DOHH2 (cell line): ENCODE measurements around the gene CDC42SE2.

Source experiments
- EZH2phosphoT487 ChIP-seq: fragments of 200-600 bp; sonication (generic); IDR thresholded peaks from 2 replicates; pipeline ENCODE4 v1.6.1; 2017; ENCODE audit warnings: borderline replicate concordance, mild to moderate bottlenecking, antibody characterized with exemption, low read length, moderate library complexity, mixed read lengths
- TF ChIP-seq, protein P1 (sequence below): fragments of 200-600 bp; sonication (generic); IDR thresholded peaks from one replicate; pipeline ENCODE4 v1.5.1; 2014; ENCODE audit warnings: antibody characterized with exemption, mild to moderate bottlenecking, low read depth, low read length; ENCODE audit not compliant: poor library complexity, severe bottlenecking

DNA sequence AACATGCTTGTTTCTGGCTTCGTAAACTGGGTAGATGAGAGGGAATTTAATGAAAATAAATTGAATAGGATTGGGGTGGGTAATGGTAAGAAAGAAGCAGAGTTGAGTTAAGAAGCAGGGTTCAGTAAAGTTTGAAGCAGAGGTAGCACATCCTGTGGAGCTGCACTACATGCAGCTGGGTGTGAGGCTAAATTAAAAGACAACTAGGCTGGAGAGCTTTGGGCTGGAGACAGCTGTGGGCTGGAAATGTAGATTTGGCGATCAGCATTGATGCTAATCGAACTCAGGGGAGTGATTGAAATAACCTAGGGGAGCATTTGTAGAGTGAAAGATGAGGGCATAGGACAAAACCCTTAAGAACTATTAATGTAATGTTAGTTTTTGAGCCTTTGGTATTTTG is 35.6 kb downstream of the CDC42SE2 start:
- TF ChIP-seq, protein P1, sequence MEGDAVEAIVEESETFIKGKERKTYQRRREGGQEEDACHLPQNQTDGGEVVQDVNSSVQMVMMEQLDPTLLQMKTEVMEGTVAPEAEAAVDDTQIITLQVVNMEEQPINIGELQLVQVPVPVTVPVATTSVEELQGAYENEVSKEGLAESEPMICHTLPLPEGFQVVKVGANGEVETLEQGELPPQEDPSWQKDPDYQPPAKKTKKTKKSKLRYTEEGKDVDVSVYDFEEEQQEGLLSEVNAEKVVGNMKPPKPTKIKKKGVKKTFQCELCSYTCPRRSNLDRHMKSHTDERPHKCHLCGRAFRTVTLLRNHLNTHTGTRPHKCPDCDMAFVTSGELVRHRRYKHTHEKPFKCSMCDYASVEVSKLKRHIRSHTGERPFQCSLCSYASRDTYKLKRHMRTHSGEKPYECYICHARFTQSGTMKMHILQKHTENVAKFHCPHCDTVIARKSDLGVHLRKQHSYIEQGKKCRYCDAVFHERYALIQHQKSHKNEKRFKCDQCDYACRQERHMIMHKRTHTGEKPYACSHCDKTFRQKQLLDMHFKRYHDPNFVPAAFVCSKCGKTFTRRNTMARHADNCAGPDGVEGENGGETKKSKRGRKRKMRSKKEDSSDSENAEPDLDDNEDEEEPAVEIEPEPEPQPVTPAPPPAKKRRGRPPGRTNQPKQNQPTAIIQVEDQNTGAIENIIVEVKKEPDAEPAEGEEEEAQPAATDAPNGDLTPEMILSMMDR, result no peak
- TF ChIP-seq EZH2phosphoT487, result no peak
